Parathyroid adenoma (tissue), 2 donors: ENCODE measurements around the gene FAM120B.

Experiments
- H2AFZ ChIP-seq: fragments of 300-600 bp; sonication (generic); one replicate; pipeline ENCODE4 v1.7.0; 2017; ENCODE audit warnings: antibody characterized with exemption, mild to moderate bottlenecking
- H3K27ac ChIP-seq: fragments of 300-600 bp; sonication (generic); one replicate; pipeline ENCODE4 v1.7.0; 2017
- H3K27me3 ChIP-seq: fragments of 300-600 bp; sonication (generic); one replicate; pipeline ENCODE4 v1.7.0; 2017; ENCODE audit warnings: low read length; ENCODE audit not compliant: control insufficient read depth, insufficient read depth
- H3K36me3 ChIP-seq: fragments of 300-600 bp; sonication (generic); one replicate; pipeline ENCODE4 v1.7.0; 2017; ENCODE audit warnings: low read length; ENCODE audit not compliant: control insufficient read depth, insufficient read depth
- H3K4me1 ChIP-seq: fragments of 300-600 bp; sonication (generic); one replicate; pipeline ENCODE4 v1.7.0; 2017; ENCODE audit warnings: control low read depth
- H3K4me2 ChIP-seq: fragments of 300-600 bp; sonication (generic); one replicate; pipeline ENCODE4 v1.7.0; 2017; ENCODE audit warnings: low read length
- H3K4me3 ChIP-seq: fragments of 300-600 bp; sonication (generic); one replicate; pipeline ENCODE4 v1.7.0; 2017; ENCODE audit warnings: low read depth, low read length
- H3K79me2 ChIP-seq: fragments of 300-600 bp; sonication (generic); one replicate; pipeline ENCODE4 v1.7.0; 2017; ENCODE audit warnings: control low read depth
- H3K9ac ChIP-seq: fragments of 300-600 bp; sonication (generic); one replicate; pipeline ENCODE4 v1.7.0; 2017; ENCODE audit warnings: mild to moderate bottlenecking
- H3K9me3 ChIP-seq: fragments of 300-600 bp; sonication (generic); one replicate; pipeline ENCODE4 v1.7.0; 2017; ENCODE audit warnings: low read length; ENCODE audit not compliant: control insufficient read depth
- TF ChIP-seq, protein P1 (sequence below): fragments of 300-600 bp; sonication (generic); IDR thresholded peaks from one replicate; pipeline ENCODE4 v1.7.0; 2017; ENCODE audit warnings: antibody characterized with exemption, mild to moderate bottlenecking
- donor health status: primary hyperparathyroidism.

Gene FAM120B

DNA sequence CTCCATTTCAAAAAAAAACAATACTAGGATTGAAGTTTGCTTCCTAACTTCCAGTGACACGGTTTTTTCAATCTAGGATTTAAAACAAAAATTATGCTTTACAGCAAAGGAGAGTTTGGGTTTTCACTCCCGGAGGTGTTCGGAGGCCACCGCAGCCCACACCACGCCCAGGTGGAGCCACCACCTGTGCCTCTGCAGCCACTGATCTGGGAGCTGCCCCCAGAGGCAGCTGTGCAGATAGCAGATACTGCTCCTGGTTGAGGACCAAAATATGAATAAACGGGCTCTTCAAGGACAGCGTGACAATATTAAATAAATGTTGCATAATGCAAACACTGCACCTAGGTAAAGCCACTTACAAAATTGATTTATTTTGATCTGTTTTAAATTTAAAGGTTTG, 45.9 kb upstream of the FAM120B start:
- H2AFZ ChIP-seq: no peak overlapping the region
- no peaks in the 10 kb centered on the region for H3K79me2 ChIP-seq
- H3K27me3 ChIP-seq: no peaks in the 10 kb centered on the region
- no peak overlapping the region for H3K4me2 ChIP-seq
- no peaks in the 10 kb centered on the region for H3K36me3 ChIP-seq
- H3K4me3 ChIP-seq: no peak overlapping the region
- H3K4me1 ChIP-seq: no peaks in the 10 kb centered on the region
- no peaks in the 10 kb centered on the region for H3K9me3 ChIP-seq
- H3K9ac ChIP-seq: no peak overlapping the region
- TF ChIP-seq, protein P1, sequence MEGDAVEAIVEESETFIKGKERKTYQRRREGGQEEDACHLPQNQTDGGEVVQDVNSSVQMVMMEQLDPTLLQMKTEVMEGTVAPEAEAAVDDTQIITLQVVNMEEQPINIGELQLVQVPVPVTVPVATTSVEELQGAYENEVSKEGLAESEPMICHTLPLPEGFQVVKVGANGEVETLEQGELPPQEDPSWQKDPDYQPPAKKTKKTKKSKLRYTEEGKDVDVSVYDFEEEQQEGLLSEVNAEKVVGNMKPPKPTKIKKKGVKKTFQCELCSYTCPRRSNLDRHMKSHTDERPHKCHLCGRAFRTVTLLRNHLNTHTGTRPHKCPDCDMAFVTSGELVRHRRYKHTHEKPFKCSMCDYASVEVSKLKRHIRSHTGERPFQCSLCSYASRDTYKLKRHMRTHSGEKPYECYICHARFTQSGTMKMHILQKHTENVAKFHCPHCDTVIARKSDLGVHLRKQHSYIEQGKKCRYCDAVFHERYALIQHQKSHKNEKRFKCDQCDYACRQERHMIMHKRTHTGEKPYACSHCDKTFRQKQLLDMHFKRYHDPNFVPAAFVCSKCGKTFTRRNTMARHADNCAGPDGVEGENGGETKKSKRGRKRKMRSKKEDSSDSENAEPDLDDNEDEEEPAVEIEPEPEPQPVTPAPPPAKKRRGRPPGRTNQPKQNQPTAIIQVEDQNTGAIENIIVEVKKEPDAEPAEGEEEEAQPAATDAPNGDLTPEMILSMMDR: no peak
- no peak overlapping the region for H3K27ac ChIP-seq

DNA sequence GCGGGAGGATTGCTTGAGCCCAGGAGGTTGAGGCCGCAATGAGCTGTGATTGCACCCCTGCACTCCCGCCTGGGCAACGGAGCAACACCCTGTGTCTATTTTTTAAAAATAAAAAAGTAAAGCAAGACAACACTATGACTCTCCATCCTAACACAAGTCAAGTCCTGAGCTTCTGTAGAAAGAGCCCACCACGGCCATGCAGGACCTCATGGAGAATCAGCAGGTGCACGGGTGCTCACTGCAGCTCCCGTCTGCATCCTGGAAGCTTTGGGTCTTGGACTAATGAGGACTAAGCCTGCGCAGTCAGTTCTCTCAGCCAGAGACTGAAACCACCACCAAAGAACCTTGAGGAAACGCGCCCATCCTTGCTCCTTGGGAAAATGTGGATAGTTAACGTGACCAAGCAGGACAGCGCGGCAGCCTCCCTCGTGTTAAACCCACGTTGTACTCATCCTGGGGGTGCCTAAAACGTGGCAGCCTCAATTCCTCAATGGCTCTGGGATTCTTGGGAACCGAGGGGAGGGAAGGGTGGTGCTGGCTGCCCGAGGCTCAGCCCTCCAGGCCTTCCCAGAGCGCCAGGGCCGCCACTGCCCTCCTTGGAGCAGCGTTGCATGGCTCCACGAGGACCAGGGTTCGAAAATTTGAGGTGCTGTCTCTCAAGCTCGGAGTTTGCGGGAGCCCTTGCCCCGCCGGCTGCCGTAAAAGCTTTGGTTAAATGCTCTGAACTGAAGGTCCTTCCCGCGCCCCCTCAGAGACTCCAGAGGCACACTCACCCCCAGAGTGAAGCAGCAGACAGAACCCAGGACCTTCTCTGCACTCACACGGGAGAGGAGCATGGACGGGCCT, 44.7 kb upstream of the FAM120B start:
- no peaks in the 10 kb centered on the region for H3K9me3 ChIP-seq
- no peaks in the 10 kb centered on the region for H3K4me1 ChIP-seq
- H3K79me2 ChIP-seq: no peaks in the 10 kb centered on the region
- no peaks in the 10 kb centered on the region for H3K27me3 ChIP-seq
- no peaks in the 10 kb centered on the region for H3K36me3 ChIP-seq
- H3K9ac ChIP-seq: no peak overlapping the region
- H2AFZ ChIP-seq: no peak overlapping the region
- TF ChIP-seq, protein P1: no peak
- H3K4me3 ChIP-seq: no peak overlapping the region
- H3K4me2 ChIP-seq: no peak overlapping the region
- H3K27ac ChIP-seq: no peak overlapping the region

DNA sequence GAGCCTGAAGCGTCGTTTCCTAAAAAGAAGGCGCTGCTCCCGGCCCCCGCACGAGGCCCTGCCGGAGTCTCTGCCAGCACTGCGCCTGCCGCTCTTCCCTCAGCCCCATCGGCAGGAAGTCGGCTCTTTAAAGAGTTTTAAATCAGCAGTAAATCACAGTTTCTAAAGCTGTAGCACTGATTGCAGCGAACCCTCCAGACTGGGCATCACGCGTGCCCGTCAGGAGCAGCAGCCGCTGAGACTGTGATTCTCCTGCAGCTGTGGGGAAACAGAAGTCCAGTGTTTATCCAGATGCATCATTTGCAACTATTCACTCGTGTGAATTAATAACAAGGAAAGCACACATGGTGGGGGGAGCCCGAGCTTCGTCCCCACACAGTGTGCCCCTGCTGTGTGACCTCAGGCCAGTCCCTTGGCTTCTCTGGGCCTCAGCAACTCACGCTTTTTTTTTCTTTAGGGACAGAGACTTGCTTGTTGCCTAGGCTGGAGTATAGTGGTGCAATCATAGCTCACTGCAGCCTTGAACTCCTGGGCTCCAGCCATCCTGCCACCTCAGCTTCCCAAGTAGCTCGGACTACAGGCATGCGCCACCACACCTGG, 44.0 kb upstream of the FAM120B start:
- TF ChIP-seq, protein P1: no peak
- no peaks in the 10 kb centered on the region for H3K79me2 ChIP-seq
- no peak overlapping the region for H3K4me3 ChIP-seq

DNA sequence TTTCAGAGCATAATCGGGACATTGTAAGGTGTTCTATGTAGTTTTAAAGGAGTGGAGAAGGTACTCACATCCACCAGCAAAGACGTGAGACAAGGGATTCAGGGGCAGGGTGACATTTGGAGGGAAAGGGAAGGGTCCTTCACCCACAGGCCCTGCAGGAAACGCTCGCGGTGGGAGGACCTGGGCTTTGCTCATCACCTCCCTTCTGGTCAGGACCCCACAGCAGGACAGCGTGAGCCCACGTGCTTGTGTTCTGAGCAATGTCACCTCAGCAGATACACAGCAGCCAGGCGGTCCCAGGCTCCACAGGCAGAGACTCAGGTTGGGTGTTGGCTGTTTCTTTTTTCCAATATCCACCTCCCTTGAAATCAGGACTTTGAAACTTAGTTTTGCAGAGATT, 43.1 kb upstream of the FAM120B start:
- Histone ChIP-seq H3K27me3 (no peaks in the 10 kb centered on the region), H3K79me2 (no peaks in the 10 kb centered on the region), H2AFZ (no peak overlapping the region), H3K4me1 (no peaks in the 10 kb centered on the region), H3K27ac (no peak overlapping the region), H3K36me3 (no peaks in the 10 kb centered on the region), H3K9ac (no peak overlapping the region), H3K4me2 (no peak overlapping the region), H3K9me3 (no peaks in the 10 kb centered on the region), H3K4me3 (no peak overlapping the region)
- TF ChIP-seq, protein P1: no peak

More for the DNA sequence above, 44.0 kb upstream of the FAM120B start:
- Histone ChIP-seq H3K4me2 (no peak overlapping the region), H2AFZ (no peak overlapping the region), H3K4me1 (no peaks in the 10 kb centered on the region), H3K9me3 (no peaks in the 10 kb centered on the region), H3K27ac (no peak overlapping the region), H3K9ac (no peak overlapping the region), H3K36me3 (no peaks in the 10 kb centered on the region), H3K27me3 (no peaks in the 10 kb centered on the region)
